B cell (primary cell): ENCODE measurements around the gene GCN1.

Experiments
- EZH2 ChIP-seq: IDR thresholded peaks from 2 replicates; pipeline ENCODE4 v1.6.1; 2012; ENCODE audit warnings: borderline replicate concordance, low read depth, mild to moderate bottlenecking, moderate library complexity, low read length; ENCODE audit not compliant: insufficient read depth, poor library complexity, severe bottlenecking
- TF ChIP-seq, protein P1 (sequence below): fragments of 200-600 bp; IDR thresholded peaks from one replicate; pipeline ENCODE4 v1.8.0; 2022; ENCODE audit warnings: antibody characterized with exemption, mild to moderate bottlenecking

DNA sequence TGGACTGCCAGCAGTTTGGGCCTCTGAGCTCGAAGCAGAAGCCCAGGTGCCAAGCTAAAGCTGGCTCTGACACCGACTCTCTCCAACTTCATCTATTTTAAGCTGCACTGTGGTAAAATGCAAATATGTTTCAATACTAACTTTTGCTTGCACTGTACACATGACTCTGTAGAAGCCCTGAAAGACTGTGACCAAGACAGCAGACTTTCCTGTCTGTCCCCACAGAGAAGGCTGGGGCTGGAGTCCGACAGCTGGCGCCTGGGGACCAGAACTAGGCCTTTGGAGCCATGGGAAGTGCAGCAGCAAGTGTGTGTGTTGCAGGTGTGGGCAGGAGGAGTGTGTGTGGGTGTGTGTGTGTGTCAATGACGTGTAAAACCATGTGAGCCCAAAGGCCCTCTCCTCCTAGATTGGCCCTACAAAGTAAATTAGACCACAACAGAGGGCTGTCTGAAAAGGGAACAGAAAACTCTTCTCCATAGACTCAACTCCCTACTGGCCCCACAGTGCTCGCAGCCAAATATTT, 61.6 kb downstream of the GCN1 start:
- TF ChIP-seq, protein P1, sequence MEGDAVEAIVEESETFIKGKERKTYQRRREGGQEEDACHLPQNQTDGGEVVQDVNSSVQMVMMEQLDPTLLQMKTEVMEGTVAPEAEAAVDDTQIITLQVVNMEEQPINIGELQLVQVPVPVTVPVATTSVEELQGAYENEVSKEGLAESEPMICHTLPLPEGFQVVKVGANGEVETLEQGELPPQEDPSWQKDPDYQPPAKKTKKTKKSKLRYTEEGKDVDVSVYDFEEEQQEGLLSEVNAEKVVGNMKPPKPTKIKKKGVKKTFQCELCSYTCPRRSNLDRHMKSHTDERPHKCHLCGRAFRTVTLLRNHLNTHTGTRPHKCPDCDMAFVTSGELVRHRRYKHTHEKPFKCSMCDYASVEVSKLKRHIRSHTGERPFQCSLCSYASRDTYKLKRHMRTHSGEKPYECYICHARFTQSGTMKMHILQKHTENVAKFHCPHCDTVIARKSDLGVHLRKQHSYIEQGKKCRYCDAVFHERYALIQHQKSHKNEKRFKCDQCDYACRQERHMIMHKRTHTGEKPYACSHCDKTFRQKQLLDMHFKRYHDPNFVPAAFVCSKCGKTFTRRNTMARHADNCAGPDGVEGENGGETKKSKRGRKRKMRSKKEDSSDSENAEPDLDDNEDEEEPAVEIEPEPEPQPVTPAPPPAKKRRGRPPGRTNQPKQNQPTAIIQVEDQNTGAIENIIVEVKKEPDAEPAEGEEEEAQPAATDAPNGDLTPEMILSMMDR, result no peak
- no peak for TF ChIP-seq EZH2
